Transverse colon (tissue), 4 donors: Measurements from ENCODE around the gene ASH1L. TPM values are rescaled to one million over a fixed set of nuclear protein-coding genes. Genes with fewer than 3 reads are reported as not detected.

Source experiments
- DNase-seq: peaks from one replicate; pipeline ENCODE4 v3.0.0-alpha.2; 2019
- H3K27ac ChIP-seq, 4 donors: fragments of 200-600 bp; sonication (generic); 2 replicates each; pipeline ENCODE4 v1.5.1; 2016 to 2018; ENCODE audit warnings: inconsistent platforms in 4 of 4
- H3K27me3 ChIP-seq: fragments of 200-600 bp; sonication (generic); 2 replicates; pipeline ENCODE4 v1.5.1; 2017; ENCODE audit warnings: inconsistent platforms
- H3K36me3 ChIP-seq, 4 donors: fragments of 200-600 bp; sonication (generic); 2 replicates each; pipeline ENCODE4 v1.5.1; 2017 to 2019; ENCODE audit warnings: inconsistent platforms in 4 of 4
- H3K4me1 ChIP-seq, 4 donors: fragments of 200-600 bp; sonication (generic); 2 replicates each; pipeline ENCODE4 v1.5.1; 2017 to 2020; ENCODE audit warnings: inconsistent platforms in 4 of 4
- H3K4me3 ChIP-seq, 4 donors: fragments of 200-600 bp; sonication (generic); 1 replicate in 1 of 4; 2 replicates in 3 of 4; pipeline versions ENCODE4 v1.5.1 to v1.6.1; 2017 to 2019; ENCODE audit warnings: inconsistent platforms in 4 of 4
- H3K9me3 ChIP-seq, 2 donors: fragments of 200-600 bp; sonication (generic); 2 replicates each; pipeline ENCODE4 v1.5.1; 2017 to 2019; ENCODE audit warnings: inconsistent platforms in 2 of 2
- EP300 ChIP-seq: sonication (generic); formaldehyde crosslinking; IDR thresholded peaks from one replicate; pipeline ENCODE4 v1.6.1; 2017; ENCODE audit warnings: antibody characterized with exemption, low read depth
- POLR2A ChIP-seq: fragments of 450-650 bp; IDR thresholded peaks from one replicate; pipeline ENCODE4 v1.6.1; 2016; ENCODE audit warnings: antibody characterized with exemption, mild to moderate bottlenecking, moderate library complexity
- POLR2AphosphoS5 ChIP-seq, 3 donors: sonication (generic); formaldehyde crosslinking; IDR thresholded peaks; one replicate each; pipeline ENCODE4 v1.6.1; 2016; ENCODE audit warnings: antibody characterized with exemption in 3 of 3
- WGBS, 2 donors: methylation state at CpG; one replicate each; pipeline ENCODE4 v1.1.5; 2018; ENCODE audit warnings: low coverage in 1 of 2; 5-methylcytosine and 5-hydroxymethylcytosine counted together
- in situ Hi-C, 4 donors: fragments of 200-750 bp; cut with MboI; loops; one replicate each; pipeline versions ENCODE4 v1.15.0 to v1.15.1; 2017; ENCODE audit warnings: low sequenced_read_pairs in 3 of 4, low pct_ligation_motif_present in 1 of 4, low pct_unique_long_range_greater_than_20kb in 1 of 4
- intact Hi-C: fragments of 100-400 bp; cut with DNase I; formaldehyde crosslinking; loops from one replicate; pipeline ENCODE4 v1.15.1; 2023; ENCODE audit warnings: low total_unique reads
- total RNA-seq, 4 donors: library from RNA; depleted of rRNA; stranded (reverse); fragments of >200 nt; gene quantifications; one replicate each; pipeline ENCODE4 v1.1.0, GENCODE V29; 2016
- TF ChIP-seq, protein P1 (sequence below), 5 experiments: fragments of 200-600 bp in 3 of 5; fragments of 450-650 bp in 2 of 5; sonication (generic) in 3 of 5; IDR thresholded peaks; 1 replicate in 2 of 5; 2 replicates in 3 of 5; pipeline ENCODE4 v1.5.1; 2016 to 2017; ENCODE audit warnings: antibody characterized with exemption in 5 of 5, inconsistent platforms in 3 of 5, mild to moderate bottlenecking in 2 of 5, moderate library complexity in 1 of 5

Gene ASH1L
- total RNA-seq, 4 donors from 2014 or later: 47.4 to 206 (median 89.1) TPM

DNA sequence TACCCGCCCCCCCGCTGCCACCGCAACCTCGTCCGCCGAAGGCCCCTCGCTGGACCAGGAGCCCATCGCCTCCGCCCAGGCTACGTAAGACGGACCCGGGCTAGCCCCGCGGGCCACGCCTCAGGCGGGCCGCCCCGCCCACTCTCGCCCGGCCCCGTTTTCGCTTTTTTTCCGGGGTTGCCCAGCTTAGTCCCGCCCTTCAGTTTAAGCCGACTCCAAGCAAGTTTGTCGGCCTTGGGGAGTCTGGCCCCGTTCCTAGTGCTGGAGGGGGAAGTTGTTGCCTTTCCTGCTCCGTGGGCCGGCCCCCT lies 238.9 kb downstream of the ASH1L start:
- in situ Hi-C loops: loop anchor here (5.0 to 10.0 kb wide), 3 partner anchors 46 to 59 kb away; partner anchors contain the start of genes HCN3 (in 3 of the 4), CLK2 (in 2 of the 4) and SCAMP3 (in 1 of the 4)
- H3K4me1 ChIP-seq: peaks cover 14 to 48% (median 38%) of the 10 kb centered on the region in 4 donors
- peaks cover 0 to 4% (median 0%) of the 10 kb centered on the region in 4 donors for H3K36me3 ChIP-seq
- intact Hi-C loops: loop anchor here (2.0 to 5.0 kb wide), 2 partner anchors 46 to 73 kb away; partner anchors contain the start of gene HCN3
- H3K27ac ChIP-seq: peak overlapping the region; percentile 98 to 100 (median 100)
- H3K4me3 ChIP-seq: peak overlapping the region; percentile 71 to 90 (median 81)
- no peaks in the 10 kb centered on the region for H3K27me3 ChIP-seq
- no peaks in the 10 kb centered on the region for H3K9me3 ChIP-seq
- peak; percentile 95 for DNase-seq
- TF ChIP-seq, protein P1, sequence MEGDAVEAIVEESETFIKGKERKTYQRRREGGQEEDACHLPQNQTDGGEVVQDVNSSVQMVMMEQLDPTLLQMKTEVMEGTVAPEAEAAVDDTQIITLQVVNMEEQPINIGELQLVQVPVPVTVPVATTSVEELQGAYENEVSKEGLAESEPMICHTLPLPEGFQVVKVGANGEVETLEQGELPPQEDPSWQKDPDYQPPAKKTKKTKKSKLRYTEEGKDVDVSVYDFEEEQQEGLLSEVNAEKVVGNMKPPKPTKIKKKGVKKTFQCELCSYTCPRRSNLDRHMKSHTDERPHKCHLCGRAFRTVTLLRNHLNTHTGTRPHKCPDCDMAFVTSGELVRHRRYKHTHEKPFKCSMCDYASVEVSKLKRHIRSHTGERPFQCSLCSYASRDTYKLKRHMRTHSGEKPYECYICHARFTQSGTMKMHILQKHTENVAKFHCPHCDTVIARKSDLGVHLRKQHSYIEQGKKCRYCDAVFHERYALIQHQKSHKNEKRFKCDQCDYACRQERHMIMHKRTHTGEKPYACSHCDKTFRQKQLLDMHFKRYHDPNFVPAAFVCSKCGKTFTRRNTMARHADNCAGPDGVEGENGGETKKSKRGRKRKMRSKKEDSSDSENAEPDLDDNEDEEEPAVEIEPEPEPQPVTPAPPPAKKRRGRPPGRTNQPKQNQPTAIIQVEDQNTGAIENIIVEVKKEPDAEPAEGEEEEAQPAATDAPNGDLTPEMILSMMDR (IDR thresholded peaks at IDR 0.05): no peak
- TF ChIP-seq POLR2AphosphoS5 (IDR thresholded peaks at IDR 0.05): peak in 2 of 3 donors; percentile 28 to 56
- WGBS, 2 donors: 0% methylated on average over 28 of the region's 29 CpGs; no CpG with 5 or more reads in 1 of the 2 donors

DNA sequence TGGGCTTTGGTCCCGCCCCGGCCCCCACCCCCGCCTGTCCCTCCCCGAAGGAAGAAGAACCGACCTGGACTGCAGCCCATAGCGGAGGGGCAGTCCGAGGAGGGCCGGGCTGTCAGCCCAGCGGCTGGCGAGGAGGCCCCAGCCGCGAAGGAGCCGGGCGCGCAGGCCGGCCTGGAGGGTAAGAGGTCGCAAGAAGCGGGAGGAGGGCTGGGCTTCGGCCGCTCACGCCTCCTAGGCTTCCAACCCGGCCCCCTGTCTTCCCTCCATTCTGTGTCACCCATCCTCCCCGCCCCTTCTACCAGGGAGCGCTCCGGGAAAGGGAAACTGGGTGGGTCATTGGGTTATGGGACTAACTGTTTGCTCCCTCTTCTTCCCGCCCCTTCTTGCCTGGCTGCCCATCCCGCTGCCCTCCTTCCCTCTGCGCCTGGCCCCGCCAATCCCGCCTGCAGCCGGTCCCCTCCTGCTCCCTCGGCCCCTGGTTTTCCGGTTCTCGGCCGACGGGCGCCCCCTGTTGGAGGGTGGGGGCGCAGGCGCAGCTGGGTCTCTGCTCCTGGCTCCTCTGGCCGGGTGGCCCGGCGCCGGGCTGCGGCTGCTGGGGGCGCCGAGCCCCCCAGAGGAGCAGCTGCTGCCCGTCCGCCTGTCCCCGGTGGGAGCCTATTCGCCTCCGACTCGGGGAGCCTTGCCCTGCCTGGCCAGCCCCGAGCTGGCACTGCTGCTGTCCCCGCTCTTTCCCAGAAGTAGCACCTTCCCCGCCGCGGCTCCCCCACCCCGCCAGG lies 239.5 kb downstream of the ASH1L start:
- Histone ChIP-seq H3K27ac (peak overlapping the region; percentile 98 to 100 (median 100)), H3K36me3 (peaks cover 0 to 4% (median 0%) of the 10 kb centered on the region in 4 donors), H3K4me3 (peak overlapping the region; percentile 71 to 90 (median 81)), H3K27me3 (no peaks in the 10 kb centered on the region), H3K9me3 (no peaks in the 10 kb centered on the region), H3K4me1 (peaks cover 14 to 48% (median 38%) of the 10 kb centered on the region in 4 donors)
- DNase-seq: peak; percentile 92
- intact Hi-C loops (loop anchor here (5.0 kb wide), 1 partner anchor 46 kb away; the partner anchor contains the start of gene HCN3), in situ Hi-C loops (loop anchor here (5.0 to 10.0 kb wide), 3 partner anchors 46 to 58 kb away; partner anchors contain the start of genes HCN3 (in 3 of the 4), CLK2 (in 2 of the 4) and SCAMP3 (in 1 of the 4))
- TF ChIP-seq POLR2AphosphoS5 (IDR thresholded peaks at IDR 0.05) (peak; percentile 21 to 54 (median 28)), POLR2A (no peak), EP300 (no peak)
- TF ChIP-seq, protein P1 (IDR thresholded peaks at IDR 0.05): peak; percentile 96 to 99 (median 99)
- WGBS, 2 donors: 1% methylated on average over 40 of the region's 58 CpGs; no CpG with 5 or more reads in 1 of the 2 donors

DNA sequence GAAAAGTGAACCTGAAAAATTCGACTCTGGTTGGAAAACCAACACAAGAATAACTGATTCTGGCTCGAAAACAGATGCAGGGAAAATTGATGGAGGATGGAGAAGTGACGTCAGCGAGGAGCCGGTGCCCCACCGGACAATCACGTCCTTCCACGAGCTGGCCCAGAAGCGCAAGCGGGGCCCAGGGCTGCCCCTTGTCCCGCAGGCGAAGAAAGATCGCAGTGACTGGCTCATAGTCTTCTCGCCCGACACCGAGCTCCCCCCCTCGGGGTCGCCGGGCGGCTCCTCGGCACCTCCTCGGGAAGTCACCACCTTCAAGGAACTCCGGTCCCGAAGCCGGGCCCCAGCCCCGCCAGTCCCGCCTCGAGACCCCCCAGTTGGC lies 240.0 kb downstream of the ASH1L start:
- Histone ChIP-seq H3K4me1 (peaks cover 14 to 48% (median 39%) of the 10 kb centered on the region in 4 donors), H3K36me3 (no peaks in the 10 kb centered on the region), H3K27ac (peak overlapping the region; percentile 98 to 100 (median 100)), H3K4me3 (peak overlapping the region; percentile 71 to 90 (median 81)), H3K9me3 (no peaks in the 10 kb centered on the region), H3K27me3 (no peaks in the 10 kb centered on the region)
- intact Hi-C loops: loop anchor here (5.0 kb wide), 1 partner anchor 45 kb away; the partner anchor contains the start of gene HCN3
- DNase-seq: no peak
- TF ChIP-seq POLR2A: no peak
- TF ChIP-seq POLR2AphosphoS5 (IDR thresholded peaks at IDR 0.05): no peak
- TF ChIP-seq, protein P1 (IDR thresholded peaks at IDR 0.05): no peak
- no peak for TF ChIP-seq EP300
- 1 to 8% methylated on average over 2 to 28 of the region's 28 CpGs for WGBS, 2 donors
- in situ Hi-C loops: loop anchor here (5.0 to 10.0 kb wide), 3 partner anchors 45 to 58 kb away; partner anchors contain the start of genes HCN3 (in 3 of the 4), CLK2 (in 2 of the 4) and SCAMP3 (in 1 of the 4)
